Measurements from ENCODE around the gene NTHL1.

Gene NTHL1

DNA sequence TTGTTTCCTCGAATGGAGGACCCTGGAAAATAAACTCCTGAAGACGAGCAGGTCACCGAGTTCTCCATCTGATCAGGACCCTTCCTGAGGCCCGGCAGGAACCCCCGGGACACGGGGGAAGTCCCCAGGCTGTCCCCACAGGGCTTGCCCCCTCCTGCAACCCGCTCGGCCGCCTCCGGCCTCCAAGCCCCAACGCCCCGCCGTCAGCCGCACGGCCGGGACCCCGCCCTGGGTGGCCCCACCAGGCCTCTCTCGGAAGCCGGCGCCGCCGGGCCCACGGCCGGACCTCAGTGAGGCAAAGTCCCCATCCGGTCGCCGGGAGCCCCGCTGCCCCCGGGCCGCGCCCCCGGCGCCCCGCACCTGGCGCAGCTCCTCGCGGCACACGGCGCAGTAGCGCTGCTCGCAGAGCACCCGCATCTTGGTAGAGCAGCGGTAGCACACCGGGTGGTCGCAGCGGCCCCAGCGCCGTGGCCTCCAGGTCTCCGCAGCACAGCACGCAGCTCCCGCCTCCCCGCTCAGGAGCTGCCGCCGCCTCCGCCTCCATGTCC is 38.4 kb downstream of the NTHL1 start (continued):
- TF ChIP-seq, protein P1, sequence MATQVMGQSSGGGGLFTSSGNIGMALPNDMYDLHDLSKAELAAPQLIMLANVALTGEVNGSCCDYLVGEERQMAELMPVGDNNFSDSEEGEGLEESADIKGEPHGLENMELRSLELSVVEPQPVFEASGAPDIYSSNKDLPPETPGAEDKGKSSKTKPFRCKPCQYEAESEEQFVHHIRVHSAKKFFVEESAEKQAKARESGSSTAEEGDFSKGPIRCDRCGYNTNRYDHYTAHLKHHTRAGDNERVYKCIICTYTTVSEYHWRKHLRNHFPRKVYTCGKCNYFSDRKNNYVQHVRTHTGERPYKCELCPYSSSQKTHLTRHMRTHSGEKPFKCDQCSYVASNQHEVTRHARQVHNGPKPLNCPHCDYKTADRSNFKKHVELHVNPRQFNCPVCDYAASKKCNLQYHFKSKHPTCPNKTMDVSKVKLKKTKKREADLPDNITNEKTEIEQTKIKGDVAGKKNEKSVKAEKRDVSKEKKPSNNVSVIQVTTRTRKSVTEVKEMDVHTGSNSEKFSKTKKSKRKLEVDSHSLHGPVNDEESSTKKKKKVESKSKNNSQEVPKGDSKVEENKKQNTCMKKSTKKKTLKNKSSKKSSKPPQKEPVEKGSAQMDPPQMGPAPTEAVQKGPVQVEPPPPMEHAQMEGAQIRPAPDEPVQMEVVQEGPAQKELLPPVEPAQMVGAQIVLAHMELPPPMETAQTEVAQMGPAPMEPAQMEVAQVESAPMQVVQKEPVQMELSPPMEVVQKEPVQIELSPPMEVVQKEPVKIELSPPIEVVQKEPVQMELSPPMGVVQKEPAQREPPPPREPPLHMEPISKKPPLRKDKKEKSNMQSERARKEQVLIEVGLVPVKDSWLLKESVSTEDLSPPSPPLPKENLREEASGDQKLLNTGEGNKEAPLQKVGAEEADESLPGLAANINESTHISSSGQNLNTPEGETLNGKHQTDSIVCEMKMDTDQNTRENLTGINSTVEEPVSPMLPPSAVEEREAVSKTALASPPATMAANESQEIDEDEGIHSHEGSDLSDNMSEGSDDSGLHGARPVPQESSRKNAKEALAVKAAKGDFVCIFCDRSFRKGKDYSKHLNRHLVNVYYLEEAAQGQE (tag by site-specific recombination; IDR thresholded peaks at IDR 0.05): no peak
- TF ChIP-seq, protein P2, sequence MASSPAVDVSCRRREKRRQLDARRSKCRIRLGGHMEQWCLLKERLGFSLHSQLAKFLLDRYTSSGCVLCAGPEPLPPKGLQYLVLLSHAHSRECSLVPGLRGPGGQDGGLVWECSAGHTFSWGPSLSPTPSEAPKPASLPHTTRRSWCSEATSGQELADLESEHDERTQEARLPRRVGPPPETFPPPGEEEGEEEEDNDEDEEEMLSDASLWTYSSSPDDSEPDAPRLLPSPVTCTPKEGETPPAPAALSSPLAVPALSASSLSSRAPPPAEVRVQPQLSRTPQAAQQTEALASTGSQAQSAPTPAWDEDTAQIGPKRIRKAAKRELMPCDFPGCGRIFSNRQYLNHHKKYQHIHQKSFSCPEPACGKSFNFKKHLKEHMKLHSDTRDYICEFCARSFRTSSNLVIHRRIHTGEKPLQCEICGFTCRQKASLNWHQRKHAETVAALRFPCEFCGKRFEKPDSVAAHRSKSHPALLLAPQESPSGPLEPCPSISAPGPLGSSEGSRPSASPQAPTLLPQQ (tag by site-specific recombination; IDR thresholded peaks at IDR 0.05): peak; percentile 19; the same call in 1 of the 2 replicates
- TF ChIP-seq ZBTB8A (tag by site-specific recombination; IDR thresholded peaks at IDR 0.05) (peak; percentile 13; the same call in 1 of the 2 replicates), ZNF747 (tag by site-specific recombination; IDR thresholded peaks at IDR 0.05) (no peak), PRDM1 (tag by site-specific recombination; IDR thresholded peaks at IDR 0.05) (no peak), ZNF596 (tag by site-specific recombination; IDR thresholded peaks at IDR 0.05) (0 out of 2 replicates have a peak, but pooled peaks have one; percentile 7), ZFP37 (tag by site-specific recombination; IDR thresholded peaks at IDR 0.05) (no peak), SCRT2 (tag by site-specific recombination; IDR thresholded peaks at IDR 0.05) (no peak), ZNF530 (tag by site-specific recombination; IDR thresholded peaks at IDR 0.05; ENCODE audit: low read depth) (no peak), OVOL3 (tag by site-specific recombination; IDR thresholded peaks at IDR 0.05) (no peak), ZNF660 (tag by site-specific recombination; IDR thresholded peaks at IDR 0.05) (peak; percentile 8; the same call in 1 of the 2 replicates)

DNA sequence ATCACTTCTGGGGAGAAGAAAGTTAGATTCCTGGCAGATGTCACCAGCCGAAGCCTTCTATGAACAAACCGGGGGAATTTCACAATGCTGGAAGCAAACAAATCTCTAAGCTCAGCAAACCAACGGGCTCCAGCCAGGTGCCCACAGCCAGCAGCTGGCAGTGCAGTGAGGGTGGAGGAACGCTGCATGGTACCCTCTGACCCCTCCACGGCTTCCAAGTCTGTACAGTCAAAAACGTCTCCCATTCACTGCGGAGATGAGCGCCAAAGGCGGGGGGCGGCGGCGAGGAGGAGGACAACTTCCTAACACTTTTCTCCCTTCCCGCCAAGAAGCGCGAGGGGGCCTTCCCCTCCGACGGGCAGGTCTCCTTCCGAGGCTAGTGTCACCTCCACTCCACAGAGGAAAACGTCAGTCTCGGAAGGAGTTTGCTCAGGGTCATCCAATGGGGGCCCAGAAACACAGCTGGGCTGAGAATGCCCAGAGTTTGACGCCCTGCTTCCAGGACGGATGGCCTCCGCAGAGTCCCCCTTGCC is 38.9 kb downstream of the NTHL1 start:
- ChIA-PET POLR2A (interaction anchor here (0.6 to 2.7 kb wide), 5 partner anchors 21 to 226 kb away, joined by 3 to 17 read pairs (median 4); partner anchors contain the start of genes NUBP2, SPSB3, TBL3 and TRAF7), CTCF (interaction anchor here (0.6 to 1.8 kb wide), 4 partner anchors 14 to 132 kb away, joined by 3 to 7 read pairs (median 5); no protein-coding TSS in a partner anchor)
- peak overlapping the region; percentile 97 for H3K27ac ChIP-seq (ENCODE audit: extremely low read depth, low read depth, low read length)
- peak overlapping the region; percentile 75 for H3K4me3 ChIP-seq (ENCODE audit: low read depth, low read length)
- no peaks in the 10 kb centered on the region for H3K9me3 ChIP-seq (ENCODE audit: control insufficient read depth, insufficient read depth, low read depth, low read length)
- peaks cover 29% of the 10 kb centered on the region for H3K4me1 ChIP-seq (ENCODE audit: control insufficient read depth, insufficient read depth, low read length)
- H3K36me3 ChIP-seq (ENCODE audit: control insufficient read depth in 2 of 2, insufficient read depth in 1 of 2, low read length in 2 of 2): peaks cover 0 to 28% of the 10 kb centered on the region in 2 experiments; a peak in 1 of 3 replicates
- TF ChIP-seq, protein P3, sequence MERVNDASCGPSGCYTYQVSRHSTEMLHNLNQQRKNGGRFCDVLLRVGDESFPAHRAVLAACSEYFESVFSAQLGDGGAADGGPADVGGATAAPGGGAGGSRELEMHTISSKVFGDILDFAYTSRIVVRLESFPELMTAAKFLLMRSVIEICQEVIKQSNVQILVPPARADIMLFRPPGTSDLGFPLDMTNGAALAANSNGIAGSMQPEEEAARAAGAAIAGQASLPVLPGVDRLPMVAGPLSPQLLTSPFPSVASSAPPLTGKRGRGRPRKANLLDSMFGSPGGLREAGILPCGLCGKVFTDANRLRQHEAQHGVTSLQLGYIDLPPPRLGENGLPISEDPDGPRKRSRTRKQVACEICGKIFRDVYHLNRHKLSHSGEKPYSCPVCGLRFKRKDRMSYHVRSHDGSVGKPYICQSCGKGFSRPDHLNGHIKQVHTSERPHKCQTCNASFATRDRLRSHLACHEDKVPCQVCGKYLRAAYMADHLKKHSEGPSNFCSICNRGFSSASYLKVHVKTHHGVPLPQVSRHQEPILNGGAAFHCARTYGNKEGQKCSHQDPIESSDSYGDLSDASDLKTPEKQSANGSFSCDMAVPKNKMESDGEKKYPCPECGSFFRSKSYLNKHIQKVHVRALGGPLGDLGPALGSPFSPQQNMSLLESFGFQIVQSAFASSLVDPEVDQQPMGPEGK (tag by site-specific recombination; IDR thresholded peaks at IDR 0.05): peak; percentile 50; the same call in 1 of the 2 replicates
- TF ChIP-seq SP2 (tag by site-specific recombination; IDR thresholded peaks at IDR 0.05): peak; percentile 72
- TF ChIP-seq ZBTB8A (tag by site-specific recombination; IDR thresholded peaks at IDR 0.05): peak; percentile 82
- TF ChIP-seq ZNF341 (tag by site-specific recombination; IDR thresholded peaks at IDR 0.05; ENCODE audit: low read depth): peak; percentile 48
- peak; percentile 28; the same call in 1 of the 2 replicates for TF ChIP-seq KLF9 (tag by site-specific recombination; IDR thresholded peaks at IDR 0.05; ENCODE audit: low read depth)
- TF ChIP-seq ZNF561 (tag by site-specific recombination; IDR thresholded peaks at IDR 0.05; ENCODE audit: borderline replicate concordance): no peak
- no peak for TF ChIP-seq ZNF211 (tag by site-specific recombination; IDR thresholded peaks at IDR 0.05; ENCODE audit: low read depth)
- no peak for TF ChIP-seq ZFP41 (tag by site-specific recombination; IDR thresholded peaks at IDR 0.05; ENCODE audit: borderline replicate concordance)
- TF ChIP-seq, protein P4, sequence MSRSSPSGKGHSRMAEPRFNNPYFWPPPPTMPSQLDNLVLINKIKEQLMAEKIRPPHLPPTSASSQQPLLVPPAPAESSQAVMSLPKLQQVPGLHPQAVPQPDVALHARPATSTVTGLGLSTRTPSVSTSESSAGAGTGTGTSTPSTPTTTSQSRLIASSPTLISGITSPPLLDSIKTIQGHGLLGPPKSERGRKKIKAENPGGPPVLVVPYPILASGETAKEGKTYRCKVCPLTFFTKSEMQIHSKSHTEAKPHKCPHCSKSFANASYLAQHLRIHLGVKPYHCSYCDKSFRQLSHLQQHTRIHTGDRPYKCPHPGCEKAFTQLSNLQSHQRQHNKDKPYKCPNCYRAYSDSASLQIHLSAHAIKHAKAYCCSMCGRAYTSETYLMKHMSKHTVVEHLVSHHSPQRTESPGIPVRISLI (tag by site-specific recombination; IDR thresholded peaks at IDR 0.05): no peak
- no peak for TF ChIP-seq ZNF791 (tag by site-specific recombination; IDR thresholded peaks at IDR 0.05)
- 0 out of 2 replicates have a peak, but pooled peaks have one; percentile 35 for TF ChIP-seq ZXDB (tag by site-specific recombination; IDR thresholded peaks at IDR 0.05)
- TF ChIP-seq ZNF76 (tag by site-specific recombination; IDR thresholded peaks at IDR 0.05; ENCODE audit: borderline replicate concordance, low read depth): peak; percentile 22; the same call in 1 of the 2 replicates
- TF ChIP-seq, protein P5, sequence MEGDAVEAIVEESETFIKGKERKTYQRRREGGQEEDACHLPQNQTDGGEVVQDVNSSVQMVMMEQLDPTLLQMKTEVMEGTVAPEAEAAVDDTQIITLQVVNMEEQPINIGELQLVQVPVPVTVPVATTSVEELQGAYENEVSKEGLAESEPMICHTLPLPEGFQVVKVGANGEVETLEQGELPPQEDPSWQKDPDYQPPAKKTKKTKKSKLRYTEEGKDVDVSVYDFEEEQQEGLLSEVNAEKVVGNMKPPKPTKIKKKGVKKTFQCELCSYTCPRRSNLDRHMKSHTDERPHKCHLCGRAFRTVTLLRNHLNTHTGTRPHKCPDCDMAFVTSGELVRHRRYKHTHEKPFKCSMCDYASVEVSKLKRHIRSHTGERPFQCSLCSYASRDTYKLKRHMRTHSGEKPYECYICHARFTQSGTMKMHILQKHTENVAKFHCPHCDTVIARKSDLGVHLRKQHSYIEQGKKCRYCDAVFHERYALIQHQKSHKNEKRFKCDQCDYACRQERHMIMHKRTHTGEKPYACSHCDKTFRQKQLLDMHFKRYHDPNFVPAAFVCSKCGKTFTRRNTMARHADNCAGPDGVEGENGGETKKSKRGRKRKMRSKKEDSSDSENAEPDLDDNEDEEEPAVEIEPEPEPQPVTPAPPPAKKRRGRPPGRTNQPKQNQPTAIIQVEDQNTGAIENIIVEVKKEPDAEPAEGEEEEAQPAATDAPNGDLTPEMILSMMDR (tag by site-specific recombination; IDR thresholded peaks at IDR 0.05): peak; percentile 49
- 0 out of 2 replicates have a peak, but pooled peaks have one; percentile 27 for TF ChIP-seq IKZF3 (tag by site-specific recombination; IDR thresholded peaks at IDR 0.05)
- TF ChIP-seq ZNF335 (tag by site-specific recombination; conservative IDR thresholded peaks at IDR 0.05): peak; percentile 78
- 0 out of 2 replicates have a peak, but pooled peaks have one; percentile 9 for TF ChIP-seq ZNF394 (tag by site-specific recombination; IDR thresholded peaks at IDR 0.05; ENCODE audit: borderline replicate concordance)
